ENCODE data around the gene MRPL55.

MRPL55 gene

GRCh38 chr1:228088586-228089498 lies 20.3 kb downstream of the MRPL55 start:
- in situ Hi-C loops (cut with HindIII; ENCODE audit: low sequenced_read_pairs) = no loop called here

GRCh38 chr1:228087771-228088251 lies 21.3 kb downstream of the MRPL55 start:
- in situ Hi-C loops (cut with HindIII; ENCODE audit: low sequenced_read_pairs) = no loop called here

GRCh38 chr1:228085287-228085951 lies 23.7 kb downstream of the MRPL55 start:
- in situ Hi-C loops (cut with HindIII; ENCODE audit: low sequenced_read_pairs) = no loop called here

GRCh38 chr1:228084797-228085196 lies 24.3 kb downstream of the MRPL55 start:
- in situ Hi-C loops (cut with HindIII; ENCODE audit: low sequenced_read_pairs) = no loop called here

- in situ Hi-C loops (cut with HindIII; ENCODE audit: low sequenced_read_pairs) = no loop called here
Measured at GRCh38 chr1:228084325-228084724, 24.8 kb downstream of the MRPL55 start.

GRCh38 chr1:228083871-228084278 lies 25.2 kb downstream of the MRPL55 start:
- in situ Hi-C loops (cut with HindIII; ENCODE audit: low sequenced_read_pairs) = no loop called here

GRCh38 chr1:228082918-228083870 lies 25.9 kb downstream of the MRPL55 start:
- in situ Hi-C loops (cut with HindIII; ENCODE audit: low sequenced_read_pairs) = no loop called here

GRCh38 chr1:228082214-228082917 lies 26.7 kb downstream of the MRPL55 start, which contains the start of gene ARF1:
Gene ARF1 (plus strand): TSS chr1:228082708. CDS start chr1:228097115, 14,407 bp downstream.
- in situ Hi-C loops (cut with HindIII; ENCODE audit: low sequenced_read_pairs) = no loop called here

- in situ Hi-C loops (cut with HindIII; ENCODE audit: low sequenced_read_pairs) = no loop called here
Measured at GRCh38 chr1:228081578-228082213, 27.4 kb downstream of the MRPL55 start.

GRCh38 chr1:228081144-228081543 lies 28.0 kb downstream of the MRPL55 start:
- in situ Hi-C loops (cut with HindIII; ENCODE audit: low sequenced_read_pairs) = no loop called here

GRCh38 chr1:228079601-228080263 lies 29.4 kb downstream of the MRPL55 start:
- in situ Hi-C loops (cut with HindIII; ENCODE audit: low sequenced_read_pairs) = no loop called here

GRCh38 chr1:228079013-228079412 lies 30.1 kb downstream of the MRPL55 start:
- in situ Hi-C loops (cut with HindIII; ENCODE audit: low sequenced_read_pairs) = no loop called here

GRCh38 chr1:228077565-228078330 lies 31.4 kb downstream of the MRPL55 start:
- in situ Hi-C loops (cut with HindIII; ENCODE audit: low sequenced_read_pairs) = no loop called here

GRCh38 chr1:228076796-228077430 lies 32.2 kb downstream of the MRPL55 start:
- in situ Hi-C loops (cut with HindIII; ENCODE audit: low sequenced_read_pairs) = no loop called here

GRCh38 chr1:228075801-228076271 lies 33.3 kb downstream of the MRPL55 start:
- in situ Hi-C loops (cut with HindIII; ENCODE audit: low sequenced_read_pairs) = no loop called here

GRCh38 chr1:228074954-228075730 lies 34.0 kb downstream of the MRPL55 start:
- in situ Hi-C loops (cut with HindIII; ENCODE audit: low sequenced_read_pairs) = no loop called here
